ENCODE measurements around the gene NPLOC4.

Gene NPLOC4

DNA sequence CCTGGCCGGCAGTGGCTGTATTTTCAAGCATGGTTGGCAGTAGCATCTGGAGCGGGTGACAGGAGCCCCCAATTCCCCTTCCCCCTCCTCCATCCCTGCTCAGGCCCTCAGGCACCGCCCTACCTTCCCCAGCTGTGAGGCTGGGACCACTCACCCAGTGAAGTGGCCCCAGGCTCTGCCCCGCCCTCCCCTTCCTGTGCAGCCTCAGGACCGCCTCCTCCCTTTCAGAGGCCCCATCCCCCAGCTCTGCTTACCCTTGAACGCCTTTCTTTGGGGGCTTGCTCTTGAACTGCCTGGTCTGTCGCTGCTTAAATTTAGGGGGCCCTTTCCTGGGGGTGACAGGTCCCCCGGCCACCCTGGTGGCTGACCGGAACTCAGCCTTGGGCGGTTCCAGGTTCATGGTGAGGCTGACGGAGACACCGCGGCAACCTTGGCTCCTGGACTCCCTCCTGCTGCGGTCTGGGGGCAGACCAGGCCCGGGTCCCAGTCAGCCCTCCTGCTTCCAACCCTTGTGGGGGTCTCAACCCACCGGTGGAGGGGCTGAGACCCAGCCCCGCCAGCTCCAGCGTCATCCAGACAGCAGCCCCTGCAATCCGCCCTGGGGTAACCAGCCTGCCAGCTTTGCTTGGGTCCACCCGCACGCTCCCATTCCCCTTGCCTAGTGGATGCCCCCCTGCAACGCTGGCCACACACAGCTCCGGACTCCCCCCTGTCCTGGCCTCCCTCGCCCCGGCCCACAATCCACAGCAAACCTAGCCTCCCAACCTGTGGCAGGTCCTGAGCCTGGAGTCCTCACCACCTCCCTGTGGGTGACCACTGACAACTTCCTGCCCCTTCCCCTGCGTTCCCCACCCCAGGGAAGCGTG lies 16.2 kb upstream of the NPLOC4 start:
- peak; percentile 42 for DNase-seq
- Mint-ChIP-seq H3K27ac (peak overlapping the region; percentile 25), H3K9me3 (peaks cover 11% of the 10 kb centered on the region), H3K27me3 (ENCODE audit: low read depth, poor library complexity) (peaks cover 10% of the 10 kb centered on the region), H3K36me3 (ENCODE audit: low read depth) (no peaks in the 10 kb centered on the region), H3K4me1 (peaks cover 32% of the 10 kb centered on the region), H3K4me3 (peak overlapping the region; percentile 50)
- TF ChIP-seq, protein P1, sequence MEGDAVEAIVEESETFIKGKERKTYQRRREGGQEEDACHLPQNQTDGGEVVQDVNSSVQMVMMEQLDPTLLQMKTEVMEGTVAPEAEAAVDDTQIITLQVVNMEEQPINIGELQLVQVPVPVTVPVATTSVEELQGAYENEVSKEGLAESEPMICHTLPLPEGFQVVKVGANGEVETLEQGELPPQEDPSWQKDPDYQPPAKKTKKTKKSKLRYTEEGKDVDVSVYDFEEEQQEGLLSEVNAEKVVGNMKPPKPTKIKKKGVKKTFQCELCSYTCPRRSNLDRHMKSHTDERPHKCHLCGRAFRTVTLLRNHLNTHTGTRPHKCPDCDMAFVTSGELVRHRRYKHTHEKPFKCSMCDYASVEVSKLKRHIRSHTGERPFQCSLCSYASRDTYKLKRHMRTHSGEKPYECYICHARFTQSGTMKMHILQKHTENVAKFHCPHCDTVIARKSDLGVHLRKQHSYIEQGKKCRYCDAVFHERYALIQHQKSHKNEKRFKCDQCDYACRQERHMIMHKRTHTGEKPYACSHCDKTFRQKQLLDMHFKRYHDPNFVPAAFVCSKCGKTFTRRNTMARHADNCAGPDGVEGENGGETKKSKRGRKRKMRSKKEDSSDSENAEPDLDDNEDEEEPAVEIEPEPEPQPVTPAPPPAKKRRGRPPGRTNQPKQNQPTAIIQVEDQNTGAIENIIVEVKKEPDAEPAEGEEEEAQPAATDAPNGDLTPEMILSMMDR (IDR thresholded peaks at IDR 0.05) = no peak

DNA sequence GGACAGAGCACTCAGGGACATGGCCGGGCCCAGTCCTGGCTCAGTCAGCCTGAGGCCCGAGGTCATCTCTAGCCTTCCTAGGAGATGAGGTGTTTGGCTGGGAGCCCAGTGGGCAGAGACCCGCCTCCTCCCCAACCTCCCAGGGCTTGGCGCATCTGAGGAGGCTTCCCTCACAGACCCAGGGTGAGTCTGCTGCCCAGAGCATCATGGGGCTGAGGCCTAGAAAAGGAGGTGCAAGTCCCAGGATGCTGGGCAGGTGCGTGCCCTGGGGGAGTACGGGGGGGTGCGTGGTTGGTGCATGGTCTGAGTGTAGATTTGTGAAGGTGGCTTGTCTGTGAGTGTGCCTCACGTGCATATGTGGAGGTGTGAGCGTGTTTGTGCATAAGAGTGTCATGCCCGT lies 14.8 kb upstream of the NPLOC4 start:
- no peak for DNase-seq
- TF ChIP-seq, protein P1 (IDR thresholded peaks at IDR 0.05) = no peak
- Mint-ChIP-seq H3K4me3 (peak overlapping the region; percentile 22), H3K4me1 (peaks cover 24% of the 10 kb centered on the region), H3K27ac (no peak overlapping the region), H3K9me3 (peaks cover 11% of the 10 kb centered on the region), H3K36me3 (ENCODE audit: low read depth) (no peaks in the 10 kb centered on the region), H3K27me3 (ENCODE audit: low read depth, poor library complexity) (peaks cover 18% of the 10 kb centered on the region)

DNA sequence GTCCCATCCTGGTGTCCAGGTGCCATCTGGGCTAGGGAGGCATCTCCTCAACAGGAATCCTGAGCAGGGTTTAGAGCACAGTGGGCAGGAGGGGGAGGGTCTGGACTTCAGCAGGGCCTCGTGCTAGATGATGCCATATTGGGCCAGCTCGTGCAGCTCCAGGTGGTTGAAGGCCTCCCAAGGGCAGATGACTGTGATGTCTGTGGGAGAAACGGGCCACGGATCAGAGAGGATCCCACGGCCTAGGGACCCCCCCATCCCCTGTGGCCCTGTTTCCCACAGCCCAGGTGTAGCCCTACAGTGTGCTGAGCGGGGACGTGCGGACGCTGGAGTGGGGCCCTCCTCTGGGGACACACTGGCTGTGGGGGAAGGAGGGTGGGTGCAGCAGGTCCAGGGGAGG lies 14.0 kb upstream of the NPLOC4 start:
- H3K36me3 Mint-ChIP-seq (ENCODE audit: low read depth) = no peaks in the 10 kb centered on the region
- peaks cover 18% of the 10 kb centered on the region for H3K27me3 Mint-ChIP-seq (ENCODE audit: low read depth, poor library complexity)
- no peak overlapping the region for H3K4me3 Mint-ChIP-seq
- peaks cover 11% of the 10 kb centered on the region for H3K9me3 Mint-ChIP-seq
- H3K27ac Mint-ChIP-seq = no peak overlapping the region
- no peak for DNase-seq
- TF ChIP-seq, protein P1 (IDR thresholded peaks at IDR 0.05) = no peak
- peaks cover 24% of the 10 kb centered on the region for H3K4me1 Mint-ChIP-seq

- Mint-ChIP-seq H3K36me3 (ENCODE audit: low read depth) (no peaks in the 10 kb centered on the region), H3K9me3 (peaks cover 11% of the 10 kb centered on the region), H3K4me3 (no peak overlapping the region), H3K27ac (no peak overlapping the region), H3K27me3 (ENCODE audit: low read depth, poor library complexity) (peaks cover 18% of the 10 kb centered on the region), H3K4me1 (peaks cover 17% of the 10 kb centered on the region)
- no peak for DNase-seq
- TF ChIP-seq, protein P1 (IDR thresholded peaks at IDR 0.05) = no peak
Measured at GRCh38 chr17:81648707-81649085, 11.8 kb upstream of the NPLOC4 start.

GRCh38 chr17:81648013-81648706 lies 11.2 kb upstream of the NPLOC4 start:
- Mint-ChIP-seq H3K4me3 (no peak overlapping the region), H3K27me3 (ENCODE audit: low read depth, poor library complexity) (peaks cover 18% of the 10 kb centered on the region), H3K27ac (no peak overlapping the region), H3K4me1 (peaks cover 12% of the 10 kb centered on the region), H3K36me3 (ENCODE audit: low read depth) (no peaks in the 10 kb centered on the region), H3K9me3 (peaks cover 11% of the 10 kb centered on the region)
- TF ChIP-seq, protein P1 (IDR thresholded peaks at IDR 0.05) = no peak
- DNase-seq = no peak

All from nephron progenitor cell (in vitro differentiated cells).